Stimulated activated CD4-positive, alpha-beta T cell treated with anti-CD3 and anti-CD28 coated beads, Interleukin-15, amount 100 ng/mL, for 24 hours (primary cell): ENCODE data around the gene CFAP46.
"Not testable (repeated sequence)": the region's sequence is repeated elsewhere in the genome, so short reads cannot be mapped to it uniquely, and the experiment has no call there.

ENCODE experiments used
- DNase-seq: peaks from one replicate; pipeline ENCODE4 v3.0.0-alpha.2; 2020

The CFAP46 gene

DNA sequence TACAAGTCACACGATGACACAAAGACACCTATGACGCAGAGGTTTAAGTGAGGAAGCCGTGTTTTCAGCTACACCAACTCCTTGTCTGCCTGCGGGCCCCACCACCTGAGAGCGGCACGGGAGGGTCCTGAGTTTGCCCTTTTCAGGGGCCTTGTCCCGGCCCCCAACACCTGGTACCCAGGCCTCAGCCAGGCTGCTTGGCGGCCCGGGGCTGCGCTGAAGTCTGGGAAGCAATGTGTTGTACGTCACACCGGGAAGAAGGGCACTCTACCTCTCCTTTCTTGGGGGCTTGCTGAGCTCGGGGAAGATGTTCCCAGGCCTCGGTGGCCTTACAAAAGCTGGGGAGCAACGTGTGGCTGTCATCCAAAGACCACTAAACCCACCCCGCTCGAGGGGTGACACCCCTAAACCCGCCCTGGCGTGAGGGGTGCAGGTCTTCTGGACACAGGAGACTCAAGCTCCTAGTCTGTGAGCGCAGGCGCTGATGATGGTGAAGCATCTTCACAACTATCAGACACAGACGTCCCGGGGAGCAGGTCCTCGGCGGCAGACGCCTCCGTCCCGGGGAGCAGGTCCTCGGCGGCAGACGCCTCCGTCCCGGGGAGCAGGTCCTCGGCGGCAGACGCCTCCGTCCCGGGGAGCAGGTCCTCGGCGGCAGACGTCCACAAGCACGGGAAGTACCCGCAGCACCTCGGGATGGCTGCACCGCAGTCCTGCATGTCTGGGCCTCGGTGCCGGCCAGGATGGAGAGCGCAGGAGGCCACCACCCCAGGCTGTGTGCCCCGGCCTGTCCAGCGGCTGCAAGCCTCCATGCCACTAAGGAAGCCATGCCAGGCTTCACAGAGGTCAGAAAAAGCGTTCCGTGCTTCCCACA, 15.4 kb downstream of the CFAP46 start:
- no peak for DNase-seq

DNA sequence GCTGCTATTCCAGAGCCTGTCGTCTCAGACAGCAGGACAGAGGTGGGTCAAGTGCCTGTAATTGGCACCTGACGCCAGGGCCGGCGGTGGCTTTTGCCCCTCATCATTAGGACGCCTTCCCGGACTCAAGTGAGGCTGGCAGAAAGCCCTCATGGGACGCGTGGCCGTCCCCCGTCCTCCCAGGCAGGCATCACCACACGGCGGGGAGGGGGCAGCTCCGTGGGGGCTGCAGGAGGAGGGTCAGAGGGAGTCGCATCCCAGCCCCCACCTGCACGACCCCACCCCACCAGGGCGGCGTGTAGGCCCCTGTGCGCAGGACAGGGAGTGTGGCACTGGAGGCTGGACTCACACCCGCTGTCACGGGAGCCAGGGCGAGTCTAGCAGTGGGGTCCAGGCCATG, 16.3 kb downstream of the CFAP46 start:
- DNase-seq = no peak

DNA sequence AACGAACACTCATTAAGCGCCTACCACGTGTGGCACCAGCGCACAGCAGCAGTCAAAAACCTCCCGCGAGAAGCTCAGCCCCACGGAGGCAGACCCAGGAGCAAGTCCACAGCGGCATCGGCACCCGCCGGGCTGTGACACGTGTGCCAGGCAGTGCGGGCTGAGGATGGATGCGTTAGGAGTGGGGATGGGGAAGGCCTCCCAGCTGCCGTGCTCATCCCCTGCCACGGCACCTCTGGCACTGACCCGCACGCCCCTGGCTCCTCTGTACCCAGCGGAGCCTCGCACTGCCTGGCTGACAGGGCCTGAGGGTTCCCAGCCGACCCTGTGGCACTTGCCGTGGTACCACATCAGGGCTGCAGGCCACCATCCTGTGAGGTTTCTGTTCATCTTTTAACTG, 16.8 kb downstream of the CFAP46 start:
- no peak for DNase-seq

DNA sequence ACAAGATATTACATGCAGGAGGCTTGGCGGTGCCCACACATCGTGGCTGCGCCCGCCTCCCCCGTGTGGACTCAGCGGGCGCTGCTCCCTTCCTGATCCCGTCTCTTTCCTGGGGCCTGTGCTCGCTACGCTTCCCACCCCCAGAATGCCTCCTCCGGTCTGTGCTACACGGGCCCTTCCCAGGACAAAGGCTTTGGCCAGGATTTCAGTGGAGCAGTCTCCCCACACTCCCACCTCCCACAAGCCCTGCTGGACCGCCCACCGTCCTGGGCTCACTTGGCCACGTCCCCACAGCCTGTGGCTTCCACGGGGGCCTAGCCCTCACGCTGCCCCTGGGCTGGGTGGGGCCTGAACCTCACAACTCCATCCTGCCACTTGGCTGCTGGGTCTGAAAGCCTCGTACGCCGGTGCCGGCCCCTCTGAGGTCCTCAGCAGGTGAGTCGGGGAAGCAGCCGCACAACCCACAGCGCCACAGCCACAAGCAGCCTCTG, 17.3 kb downstream of the CFAP46 start:
- DNase-seq = no peak

DNA sequence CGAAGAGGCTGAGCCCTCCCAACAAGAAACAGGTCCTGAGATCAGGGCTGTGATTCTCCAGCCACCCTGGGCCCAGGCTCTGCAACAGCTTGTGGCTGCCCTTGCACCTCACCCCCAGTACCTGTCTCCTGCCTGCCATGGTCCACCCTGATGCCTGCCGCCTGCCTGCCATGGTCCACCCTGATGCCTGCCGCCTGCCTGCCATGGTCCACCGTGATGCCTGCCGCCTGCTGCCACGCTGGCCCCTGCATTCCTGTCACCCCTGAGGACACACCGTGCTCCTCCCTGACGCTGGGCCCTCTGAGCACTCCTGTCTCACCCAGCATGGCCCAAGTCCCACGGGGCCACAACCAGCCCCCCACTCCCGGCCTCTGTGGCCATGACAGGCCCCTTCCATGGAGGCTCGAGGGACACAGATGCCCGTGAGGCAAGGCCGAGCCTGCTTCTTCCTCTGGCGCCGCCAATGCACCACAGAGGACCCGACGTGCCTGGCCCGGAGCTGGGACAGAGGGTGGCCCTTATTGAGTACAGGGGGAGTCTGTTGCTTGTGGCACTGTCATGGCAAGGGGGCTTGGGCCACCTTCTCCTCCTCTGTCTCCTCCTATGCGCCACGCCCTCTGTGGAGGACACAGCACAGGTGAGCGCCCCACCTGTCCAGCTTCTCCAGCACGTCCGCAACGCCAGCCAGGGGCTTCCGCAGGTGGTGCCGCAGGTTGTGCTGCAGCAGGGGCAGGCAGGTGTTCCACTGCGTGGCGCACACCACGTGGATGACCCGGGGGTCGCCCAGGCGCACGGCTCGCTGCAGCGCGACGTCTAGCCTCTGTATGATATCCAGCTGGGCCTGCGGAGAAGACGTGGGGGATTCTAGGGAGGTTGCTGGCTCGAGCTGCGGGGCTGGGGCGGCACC, 18.1 kb downstream of the CFAP46 start:
- no peak for DNase-seq

DNA sequence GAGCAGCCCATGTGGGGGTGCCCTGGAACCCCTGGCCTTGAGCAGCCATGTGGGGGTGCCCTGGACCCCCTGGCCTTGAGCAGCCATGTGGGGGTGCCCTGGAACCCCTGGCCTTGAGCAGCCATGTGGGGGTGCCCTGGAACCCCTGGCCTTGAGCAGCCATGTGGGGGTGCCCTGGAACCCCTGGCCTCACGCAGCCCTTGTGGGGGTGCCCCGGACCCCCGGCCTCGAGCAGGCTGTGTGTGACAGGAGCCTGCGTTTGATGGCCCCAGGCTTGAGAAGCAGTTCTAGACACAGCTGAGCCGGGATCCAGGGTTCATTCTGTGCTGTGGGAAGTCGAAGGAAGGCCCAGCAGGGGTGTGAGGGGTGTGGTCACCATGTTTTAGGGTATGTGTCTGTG, 19.0 kb downstream of the CFAP46 start:
- not testable (repeated sequence) for DNase-seq

DNA sequence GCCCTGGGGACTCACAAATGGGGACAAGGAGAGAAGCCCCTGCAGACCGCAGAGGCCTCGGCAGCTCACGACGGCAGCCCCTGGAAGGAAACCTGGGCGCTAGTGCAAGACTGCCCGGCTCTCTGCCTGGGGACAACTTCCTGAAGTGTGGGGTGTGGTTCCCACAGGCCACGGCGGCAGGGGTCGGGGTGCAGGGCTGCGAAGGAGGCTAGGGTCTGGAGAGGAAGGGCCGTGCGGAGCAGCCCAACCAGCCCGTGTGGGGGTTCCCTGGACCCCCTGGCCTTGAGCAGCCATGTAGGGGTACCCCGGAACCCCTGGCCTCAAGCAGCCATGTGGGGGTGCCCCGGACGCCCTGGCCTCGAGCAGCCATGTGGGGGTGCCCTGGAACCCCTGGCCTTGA, 19.5 kb downstream of the CFAP46 start:
- no peak for DNase-seq

DNA sequence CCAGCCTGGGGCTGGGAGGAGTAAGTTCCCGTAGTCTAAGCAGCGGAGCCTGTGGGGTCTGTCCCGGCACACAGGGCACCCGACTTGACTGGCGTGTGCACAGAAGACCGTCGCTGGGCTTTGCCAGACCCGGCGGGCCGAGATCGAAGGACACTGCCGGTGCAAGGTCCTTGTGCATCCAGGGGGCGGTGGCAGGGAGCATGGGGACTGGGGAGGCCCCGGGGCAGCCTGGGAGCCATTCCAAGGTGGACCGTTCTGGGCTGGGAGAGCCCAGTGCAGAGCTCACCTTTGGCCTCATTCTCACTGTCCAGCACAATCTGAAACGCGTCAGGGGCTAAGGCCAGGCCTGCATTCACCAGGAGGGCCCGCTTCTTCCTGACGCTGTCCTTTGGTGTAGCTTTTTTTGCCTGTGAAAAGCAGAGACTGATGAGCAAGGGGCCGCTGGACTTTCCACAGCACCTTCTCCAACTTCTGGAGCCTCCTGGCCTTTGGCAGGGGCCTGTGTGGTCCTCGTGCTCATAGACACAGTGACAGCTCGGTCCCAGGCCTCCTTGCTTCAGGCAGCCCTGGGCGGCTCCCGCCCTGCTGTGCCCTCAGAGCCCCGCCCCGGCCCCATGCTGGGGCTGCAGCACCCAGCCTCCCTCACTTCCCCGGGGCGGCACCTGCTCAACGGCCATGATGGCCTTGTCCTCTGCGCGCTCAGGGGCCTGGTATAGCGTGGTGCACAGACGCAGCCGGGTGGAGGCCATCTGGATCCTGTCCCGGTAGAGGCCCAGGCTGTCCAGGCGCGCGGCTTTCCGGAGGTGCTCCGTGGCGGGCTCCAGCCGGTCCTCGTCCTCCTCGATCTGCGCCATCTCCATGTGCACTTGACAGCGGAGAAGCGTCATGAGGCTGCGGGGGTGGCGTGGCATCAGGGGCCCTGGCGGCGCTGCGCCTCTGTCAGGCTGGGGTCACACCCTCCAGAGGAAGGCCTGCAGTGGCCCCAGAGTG, 20.3 kb downstream of the CFAP46 start:
- no peak for DNase-seq

DNA sequence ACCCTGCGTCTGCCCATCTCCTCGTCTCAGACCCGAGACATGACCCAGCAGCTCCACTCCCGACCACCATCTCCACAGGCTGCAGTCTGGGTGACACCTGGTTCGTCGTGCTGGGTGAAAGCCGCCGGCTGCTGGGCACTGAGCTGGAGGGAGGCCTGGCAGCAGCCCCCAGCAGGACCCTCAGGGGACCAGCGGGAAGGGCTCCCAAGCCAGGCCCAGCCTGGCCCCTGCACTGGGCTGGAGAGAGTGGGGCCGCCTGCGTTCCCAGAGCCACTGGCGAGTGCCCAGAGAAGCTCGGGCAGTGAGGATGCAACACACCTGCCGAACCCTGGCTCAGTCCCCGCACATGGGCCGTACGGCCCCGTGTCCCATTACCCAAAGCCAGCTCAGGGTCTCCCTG, 21.3 kb downstream of the CFAP46 start:
- no peak for DNase-seq

DNA sequence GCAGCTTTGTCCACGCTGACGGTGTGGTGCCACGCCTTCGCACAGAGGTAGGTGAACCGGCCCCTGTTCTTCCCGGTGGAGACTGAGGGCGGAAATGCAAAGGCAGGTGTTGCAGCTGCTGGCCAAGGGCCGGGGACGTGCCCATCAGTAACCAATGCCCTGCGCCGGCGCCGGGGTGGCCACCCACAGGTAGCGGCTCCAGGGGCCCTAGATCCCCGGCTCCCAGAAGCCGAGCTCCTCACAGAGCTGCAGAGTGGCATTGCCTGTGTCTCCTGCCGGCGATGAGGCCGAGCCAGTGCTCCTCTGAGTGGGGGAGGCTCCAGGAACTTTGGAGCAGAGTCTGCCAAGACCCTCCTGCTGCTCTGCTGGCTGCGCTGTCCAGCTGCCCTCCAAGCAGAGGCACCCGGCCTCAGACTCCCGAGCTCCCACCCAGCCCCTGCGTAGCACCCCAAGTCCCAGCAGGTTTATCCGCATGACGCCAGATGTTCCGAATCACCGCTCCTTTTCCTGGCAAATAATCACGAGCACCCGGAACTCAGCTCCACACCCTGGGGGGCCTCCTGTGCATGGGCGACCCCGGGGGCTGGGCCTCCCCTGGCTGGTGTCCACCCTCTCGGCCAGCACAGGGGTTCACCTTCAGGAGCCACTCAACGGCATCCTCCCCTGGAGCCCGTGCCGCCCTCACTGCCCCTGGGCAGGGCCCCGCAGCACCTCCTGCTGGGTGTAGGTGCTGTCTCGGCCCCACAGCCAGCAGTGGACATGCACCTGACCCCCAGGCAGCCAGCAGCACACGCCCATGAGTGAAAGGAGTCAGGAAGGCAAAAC, 22.1 kb downstream of the CFAP46 start:
- no peak for DNase-seq

DNA sequence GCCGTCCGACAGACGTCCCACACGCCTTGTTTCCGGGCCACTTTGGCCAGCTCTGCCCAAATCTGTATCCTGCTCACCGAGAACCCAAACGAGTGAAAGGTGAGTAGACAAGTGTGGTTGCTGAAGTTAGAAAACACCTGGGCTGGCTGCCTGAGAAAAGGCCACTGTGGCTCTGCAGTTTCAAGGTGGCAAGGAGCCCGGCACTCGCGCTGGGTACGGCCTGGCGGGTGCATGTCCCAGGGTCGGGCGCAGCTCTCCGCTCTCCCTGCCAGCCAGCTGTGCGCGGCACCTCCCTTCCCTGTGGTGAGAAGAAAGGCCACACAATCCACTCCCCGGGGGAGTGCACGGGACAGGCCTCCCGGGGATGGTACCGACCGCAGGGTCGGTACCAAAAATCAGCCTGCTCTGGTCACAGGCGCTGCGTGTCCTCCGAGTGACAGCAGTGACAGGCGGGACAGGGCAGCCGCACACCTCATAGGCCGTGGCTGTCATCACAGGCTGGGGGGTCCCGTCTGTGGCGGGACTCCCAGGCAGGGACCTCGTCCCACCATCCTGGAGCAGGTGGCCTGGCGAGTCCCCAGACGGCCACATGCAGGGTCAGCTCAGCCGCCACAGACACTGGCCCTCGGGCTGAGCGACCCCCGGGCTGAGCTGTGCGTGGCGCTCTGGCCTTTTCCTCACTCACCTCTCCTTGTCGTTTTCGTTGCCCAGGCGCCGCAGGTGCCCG, 22.8 kb downstream of the CFAP46 start:
- no peak for DNase-seq

DNA sequence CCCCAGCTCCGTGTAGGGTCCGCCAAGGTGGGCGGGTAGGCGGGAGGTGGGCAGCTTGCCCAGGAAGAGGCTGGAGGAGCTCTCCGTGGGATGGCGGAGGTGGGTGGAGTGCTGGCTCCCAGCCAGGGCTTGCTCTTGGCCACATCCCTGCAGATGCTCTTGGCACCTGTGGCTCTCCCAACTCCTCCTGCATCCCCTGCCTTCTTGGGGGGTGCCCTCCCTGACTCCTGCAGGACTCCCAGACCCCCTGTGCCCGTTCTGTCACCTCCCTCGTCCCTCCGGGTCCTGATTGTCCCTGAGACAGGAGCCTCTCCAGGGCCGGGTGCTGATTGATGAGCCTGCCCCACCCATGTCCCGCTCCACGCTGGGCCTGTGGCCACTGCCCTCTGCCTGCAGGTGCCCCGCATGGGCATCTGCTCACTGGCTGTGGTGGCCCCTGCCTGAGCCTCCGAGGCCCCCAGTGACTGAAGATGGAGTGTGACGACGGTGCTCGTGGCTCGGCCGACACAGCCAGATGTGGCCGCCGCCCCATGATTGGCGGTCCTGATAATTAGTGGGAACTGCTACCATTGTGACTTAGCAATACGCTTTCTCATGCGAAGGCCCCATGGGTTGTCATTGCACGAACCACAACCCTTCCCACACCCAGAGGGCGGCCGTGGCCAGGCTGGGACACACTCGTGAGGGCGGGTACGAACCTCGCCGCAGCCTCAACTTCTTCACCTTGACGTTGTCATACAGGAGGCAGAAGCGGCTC, 23.6 kb downstream of the CFAP46 start:
- DNase-seq = no peak

DNA sequence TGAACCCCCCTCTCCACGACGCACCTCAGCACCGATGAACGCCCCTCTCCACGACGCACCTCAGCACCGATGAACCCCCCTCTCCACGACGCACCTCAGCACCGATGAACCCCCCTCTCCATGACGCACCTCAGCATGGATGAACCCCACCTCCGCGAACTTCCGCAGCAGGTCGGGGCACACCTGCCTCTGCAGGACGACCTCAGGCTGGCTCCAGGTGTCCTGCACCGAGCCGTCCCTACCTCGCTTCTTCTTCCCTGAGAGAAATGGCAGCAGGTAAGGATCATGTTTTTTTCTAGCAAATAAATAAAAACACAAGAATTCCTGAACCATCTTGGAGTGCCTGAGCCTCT, 24.1 kb downstream of the CFAP46 start:
- DNase-seq = no peak

DNA sequence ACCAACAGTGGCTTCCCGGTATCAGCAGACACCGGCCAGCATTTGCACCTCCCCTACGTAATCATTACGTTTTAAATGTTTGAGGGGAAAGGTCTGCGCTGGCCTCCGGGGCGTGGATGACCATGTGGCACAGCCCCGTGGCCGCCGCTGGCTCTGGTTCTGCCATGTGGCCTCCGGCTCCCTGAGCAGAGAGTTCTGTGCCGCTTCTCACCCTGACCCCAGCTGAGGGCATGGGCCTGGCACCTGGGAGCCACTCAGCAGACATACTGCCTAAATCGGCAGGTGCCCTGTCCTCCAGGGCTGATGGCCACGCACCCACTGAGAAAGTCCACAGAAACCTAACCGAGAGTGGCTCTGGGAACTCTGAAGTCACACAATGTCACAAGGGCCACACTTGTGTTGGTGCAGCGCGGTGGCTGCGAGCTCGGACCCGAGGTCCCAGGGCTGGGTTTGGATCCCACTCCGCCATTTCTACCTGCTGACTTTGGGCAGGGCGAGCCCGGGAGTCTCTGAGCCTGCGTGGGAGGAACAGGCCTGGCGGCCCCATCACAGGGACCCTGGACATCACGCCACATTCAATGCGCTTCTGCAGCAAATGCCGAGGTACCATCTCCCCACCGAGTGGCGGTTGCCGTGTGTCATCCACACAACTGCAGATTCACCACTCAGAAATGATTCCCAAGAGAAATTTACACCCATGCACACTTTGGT, 25.3 kb downstream of the CFAP46 start:
- no peak for DNase-seq

DNA sequence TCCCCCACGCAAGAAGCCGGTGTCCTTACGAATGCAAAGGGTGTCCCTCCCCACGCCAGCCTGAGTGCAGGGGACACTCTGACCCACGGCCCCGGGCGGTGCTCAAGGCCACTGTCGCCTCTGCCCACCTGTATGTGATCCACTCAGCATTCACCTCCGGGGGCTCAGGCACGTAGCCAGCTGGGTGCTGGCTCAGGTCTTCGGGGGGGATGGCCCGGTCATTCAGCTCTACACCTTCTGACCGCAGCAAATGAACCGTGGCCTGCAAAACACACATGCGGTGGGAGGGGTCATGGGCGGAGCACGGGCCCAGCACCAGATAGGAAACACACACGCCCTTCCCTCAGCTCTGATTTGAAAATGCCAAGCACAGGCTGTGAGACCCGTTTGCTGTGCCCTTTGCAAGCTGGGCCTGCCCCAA, 25.9 kb downstream of the CFAP46 start:
- no peak for DNase-seq

DNA sequence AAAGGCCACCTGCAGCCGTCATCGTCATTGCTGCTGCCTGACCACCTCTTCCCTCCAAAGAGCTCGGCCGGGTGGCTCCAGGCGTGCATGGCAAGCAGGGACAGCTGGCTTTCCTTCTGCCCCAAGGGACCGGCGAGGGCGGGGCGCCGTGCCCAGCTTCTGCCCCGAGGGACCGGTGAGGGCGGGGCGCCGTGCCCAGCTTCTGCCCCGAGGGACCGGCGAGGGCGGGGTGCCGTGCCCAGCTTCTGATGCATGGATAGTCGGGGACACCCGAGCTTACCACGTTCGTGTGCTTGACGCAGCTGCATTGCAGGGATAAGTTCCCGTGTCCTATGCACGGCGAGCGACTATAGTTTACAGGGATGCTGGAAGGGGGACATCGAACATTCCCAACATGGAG, 27.0 kb downstream of the CFAP46 start:
- DNase-seq = no peak

DNA sequence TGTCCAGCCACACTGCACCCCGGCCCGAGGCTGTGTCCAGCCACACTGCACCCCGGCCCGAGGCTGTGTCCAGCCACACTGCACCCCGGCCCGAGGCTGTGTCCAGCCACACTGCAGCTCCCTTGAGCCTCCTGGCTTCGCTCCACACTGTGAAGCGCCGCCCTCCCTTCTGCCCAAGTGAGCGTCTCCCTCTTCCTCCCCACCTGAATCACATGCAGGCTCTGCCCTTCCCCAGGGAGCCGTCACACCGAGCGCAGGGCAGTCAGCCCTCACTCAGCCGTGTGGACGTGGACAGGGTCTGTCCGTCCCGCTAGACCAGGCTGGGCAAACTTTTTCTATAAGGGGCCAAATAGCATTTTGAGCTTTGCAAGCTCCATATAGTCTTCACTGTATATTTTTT, 27.6 kb downstream of the CFAP46 start:
- DNase-seq = no peak

DNA sequence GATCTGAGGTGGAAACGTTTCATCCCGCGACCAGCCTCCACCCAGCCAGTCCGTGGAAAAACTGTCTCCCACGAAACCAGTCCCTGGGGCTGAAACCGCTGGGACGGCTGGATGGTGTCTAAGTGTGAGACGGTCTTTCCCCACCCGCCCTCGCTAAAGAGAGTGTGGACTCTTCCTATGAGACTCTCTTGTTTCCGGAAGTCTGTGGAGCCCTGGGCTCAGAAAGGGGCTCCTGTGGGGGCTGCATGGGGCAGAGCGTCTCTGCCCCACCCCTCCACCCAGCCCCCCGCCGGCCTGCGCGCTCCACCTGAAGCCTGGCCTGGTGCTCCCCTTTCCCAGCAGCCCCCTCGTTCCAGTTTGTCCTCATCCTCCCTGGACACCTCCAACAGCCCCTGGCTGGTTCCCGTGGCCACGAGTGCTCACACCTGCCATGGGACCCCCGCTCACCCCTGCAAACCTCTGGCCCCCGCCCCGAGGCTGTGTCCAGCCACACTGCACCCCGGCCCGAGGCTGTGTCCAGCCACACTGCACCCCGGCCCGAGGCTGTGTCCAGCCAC, 28.7 kb downstream of the CFAP46 start:
- no peak for DNase-seq
